ENCODE measurements around the gene APOOL.
"Not testable (repeated sequence)": the region's sequence is repeated elsewhere in the genome, so short reads cannot be mapped to it uniquely, and the experiment has no call there.

Gene APOOL, protein sequence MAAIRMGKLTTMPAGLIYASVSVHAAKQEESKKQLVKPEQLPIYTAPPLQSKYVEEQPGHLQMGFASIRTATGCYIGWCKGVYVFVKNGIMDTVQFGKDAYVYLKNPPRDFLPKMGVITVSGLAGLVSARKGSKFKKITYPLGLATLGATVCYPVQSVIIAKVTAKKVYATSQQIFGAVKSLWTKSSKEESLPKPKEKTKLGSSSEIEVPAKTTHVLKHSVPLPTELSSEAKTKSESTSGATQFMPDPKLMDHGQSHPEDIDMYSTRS

GRCh38 chrX:85003655-85004244 is at the start of gene APOOL:
APOOL (plus strand) TSS chrX:85003877; CDS start chrX:85003913, 36 bp downstream.
- in situ Hi-C loops (cut with HindIII; ENCODE audit: low sequenced_read_pairs) = no loop called here

DNA sequence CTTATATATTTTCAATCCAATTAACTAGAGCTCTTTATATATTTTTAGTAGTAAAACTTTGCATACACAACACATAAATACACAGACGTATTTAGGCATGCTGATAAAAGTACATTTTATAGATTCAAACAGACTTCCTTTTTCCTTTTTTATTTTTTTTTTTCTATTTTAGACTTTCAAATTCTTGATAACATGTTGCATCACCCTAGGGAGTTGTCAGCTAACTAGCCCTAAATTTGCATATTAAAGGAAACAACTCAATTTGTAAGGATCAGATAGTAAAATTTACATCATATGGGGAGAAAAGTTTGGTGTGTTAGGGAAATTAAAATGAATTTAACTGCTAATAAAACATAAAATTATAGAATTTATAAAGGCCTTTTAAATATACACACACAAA is 47.4 kb upstream of the APOOL start:
- in situ Hi-C loops (cut with HindIII; ENCODE audit: low sequenced_read_pairs) = no loop called here

DNA sequence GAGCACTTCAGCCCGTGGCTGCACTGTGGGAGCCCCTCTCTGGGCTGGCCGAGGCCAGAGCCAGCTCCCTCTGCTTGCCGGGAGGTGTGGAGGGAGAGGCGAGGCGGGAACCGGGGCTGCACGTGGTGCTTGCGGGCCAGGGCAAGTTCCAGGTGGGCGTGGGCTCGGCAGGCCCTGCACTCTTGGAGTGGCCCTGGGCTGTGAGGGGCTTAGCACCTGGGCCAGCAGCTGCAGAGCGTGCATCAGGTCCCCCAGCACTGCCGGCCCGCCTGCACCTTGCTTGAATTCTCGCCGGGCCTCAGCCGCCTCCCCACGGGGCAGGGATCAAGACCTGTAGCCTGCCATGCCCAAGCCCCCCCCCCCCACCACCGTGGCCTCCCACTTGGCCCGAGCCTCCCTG is 28.9 kb upstream of the APOOL start:
- in situ Hi-C loops (cut with HindIII; ENCODE audit: low sequenced_read_pairs) = no loop called here

DNA sequence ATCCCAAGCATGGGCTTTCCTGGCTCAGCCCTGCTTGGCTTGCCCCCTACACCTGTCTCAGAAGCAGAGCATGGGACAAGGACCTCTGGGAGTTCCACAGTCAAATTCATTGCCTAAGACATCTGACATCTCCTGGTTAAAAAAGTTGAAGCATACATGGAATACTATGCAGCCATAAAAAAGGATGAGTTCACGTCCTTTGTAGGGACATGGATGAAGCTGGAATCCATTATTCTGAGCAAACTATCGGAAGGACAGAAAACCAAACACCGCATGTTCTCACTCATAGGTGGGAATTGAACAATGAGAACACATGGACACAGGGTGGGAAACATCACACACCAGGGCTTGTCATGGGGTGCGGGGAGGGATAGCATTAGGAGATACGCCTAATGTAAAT is 11.9 kb upstream of the APOOL start:
- in situ Hi-C loops (cut with HindIII; ENCODE audit: low sequenced_read_pairs) = not testable (repeated sequence)

- in situ Hi-C loops (cut with HindIII; ENCODE audit: low sequenced_read_pairs) = no loop called here
Measured at GRCh38 chrX:84993150-84993549, 10.5 kb upstream of the APOOL start.

DNA sequence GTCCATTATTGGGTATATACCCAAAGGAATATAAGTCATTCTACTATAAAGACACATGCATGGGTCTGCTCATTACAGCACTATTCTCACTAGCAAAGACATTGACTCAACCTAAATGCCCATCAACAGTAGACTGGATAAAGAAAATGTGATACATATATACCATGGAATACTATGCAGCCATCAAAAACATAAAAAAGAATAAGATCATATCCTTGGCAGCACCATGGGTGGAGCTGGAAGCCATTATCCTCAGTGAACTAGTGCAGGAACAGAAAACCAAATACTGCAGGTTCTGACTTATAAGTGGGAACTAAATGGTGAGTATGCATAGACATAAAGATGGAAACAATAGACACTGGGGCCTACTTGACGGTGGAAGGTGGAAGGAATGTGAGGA is 2.3 kb upstream of the APOOL start:
- in situ Hi-C loops (cut with HindIII; ENCODE audit: low sequenced_read_pairs) = no loop called here

DNA sequence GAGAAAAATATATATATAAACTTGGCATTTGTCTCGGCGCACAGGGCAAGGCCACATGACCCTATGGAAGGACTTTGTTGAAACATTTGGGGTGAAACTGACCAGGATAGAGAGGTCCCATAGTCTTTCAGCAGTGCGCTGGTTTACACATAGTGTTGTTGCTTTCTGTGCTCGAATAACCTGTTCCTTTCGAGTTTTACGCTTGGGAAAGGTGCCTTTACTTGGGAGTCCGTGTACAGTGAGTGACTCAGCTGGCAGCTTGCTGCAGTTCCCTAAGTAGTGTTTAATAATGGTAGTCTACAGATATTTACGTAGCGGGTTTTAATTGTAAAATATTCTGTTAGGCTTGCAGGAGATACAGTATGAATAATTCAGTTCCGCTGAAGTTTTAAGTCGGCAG is 578 bp downstream of the APOOL start:
- in situ Hi-C loops (cut with HindIII; ENCODE audit: low sequenced_read_pairs) = no loop called here

- in situ Hi-C loops (cut with HindIII; ENCODE audit: low sequenced_read_pairs) = no loop called here
Measured at GRCh38 chrX:85012098-85012497, 8.4 kb downstream of the APOOL start.

GRCh38 chrX:85015351-85015750 is 11.7 kb downstream of the APOOL start:
- in situ Hi-C loops (cut with HindIII; ENCODE audit: low sequenced_read_pairs) = not testable (repeated sequence)

DNA sequence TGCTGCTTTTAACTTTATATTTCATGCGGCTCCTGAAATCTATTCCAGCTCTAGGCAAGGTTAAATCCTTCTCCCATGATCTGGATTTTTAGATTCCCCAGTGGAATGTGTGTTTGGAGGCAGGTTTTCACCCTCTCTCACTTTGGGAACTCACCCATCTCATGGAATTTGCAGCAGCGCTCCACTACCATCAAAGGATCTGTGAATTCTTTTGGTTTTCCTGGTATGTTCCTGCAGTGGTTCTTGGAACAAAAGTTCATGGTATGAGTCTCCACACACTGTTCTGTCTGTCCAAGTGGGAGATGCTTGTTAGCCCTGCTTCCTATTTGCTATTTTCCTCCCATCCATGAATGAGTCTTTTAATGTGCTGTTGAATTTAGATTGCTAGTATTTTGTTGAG is 14.0 kb downstream of the APOOL start:
- in situ Hi-C loops (cut with HindIII; ENCODE audit: low sequenced_read_pairs) = no loop called here

GRCh38 chrX:85018471-85018870 is 14.8 kb downstream of the APOOL start:
- in situ Hi-C loops (cut with HindIII; ENCODE audit: low sequenced_read_pairs) = no loop called here

GRCh38 chrX:85020216-85020615 is 16.5 kb downstream of the APOOL start:
- in situ Hi-C loops (cut with HindIII; ENCODE audit: low sequenced_read_pairs) = no loop called here

GRCh38 chrX:85024044-85024443 is 20.4 kb downstream of the APOOL start:
- in situ Hi-C loops (cut with HindIII; ENCODE audit: low sequenced_read_pairs) = no loop called here

GRCh38 chrX:85024562-85024961 is 20.9 kb downstream of the APOOL start:
- in situ Hi-C loops (cut with HindIII; ENCODE audit: low sequenced_read_pairs) = no loop called here

GRCh38 chrX:85026170-85026569 is 22.5 kb downstream of the APOOL start:
- in situ Hi-C loops (cut with HindIII; ENCODE audit: low sequenced_read_pairs) = no loop called here

DNA sequence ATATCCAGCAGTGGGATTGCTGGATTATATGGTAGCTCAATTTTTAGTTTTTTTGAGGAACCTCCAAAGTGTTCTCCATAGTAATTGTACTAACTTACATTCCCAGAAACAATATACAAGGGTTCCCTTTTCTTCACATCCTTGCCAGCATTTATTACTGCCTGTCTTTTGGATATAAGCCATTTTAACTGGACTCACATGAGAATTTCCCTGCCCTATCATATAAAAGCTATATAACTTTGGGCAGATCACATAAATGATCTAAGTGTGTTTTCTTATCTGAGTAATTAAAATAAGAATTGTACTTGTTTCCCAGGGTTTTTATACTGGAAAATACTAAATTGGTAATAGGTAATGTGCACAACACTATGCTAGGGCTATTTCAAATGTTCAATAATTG is 25.4 kb downstream of the APOOL start:
- in situ Hi-C loops (cut with HindIII; ENCODE audit: low sequenced_read_pairs) = no loop called here

DNA sequence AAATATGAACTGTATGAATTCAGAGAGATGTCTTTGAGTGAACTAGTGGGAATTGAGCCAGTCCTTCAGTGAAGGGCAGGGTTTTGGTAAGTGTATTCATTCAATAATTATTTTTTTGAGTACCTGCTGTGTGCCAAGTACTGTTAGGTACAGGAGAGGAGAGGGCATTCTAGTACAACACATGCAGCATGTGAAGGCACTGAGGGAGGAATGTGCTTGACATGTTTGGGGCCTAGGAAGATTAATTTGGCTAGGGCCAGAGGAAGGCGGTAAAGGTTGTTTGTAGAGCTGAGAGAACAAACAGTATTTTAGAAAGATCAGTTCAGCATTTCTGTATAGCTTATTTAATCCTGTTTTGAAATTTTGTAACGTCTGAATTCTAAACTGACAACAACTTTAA is 27.8 kb downstream of the APOOL start:
- in situ Hi-C loops (cut with HindIII; ENCODE audit: low sequenced_read_pairs) = no loop called here

DNA sequence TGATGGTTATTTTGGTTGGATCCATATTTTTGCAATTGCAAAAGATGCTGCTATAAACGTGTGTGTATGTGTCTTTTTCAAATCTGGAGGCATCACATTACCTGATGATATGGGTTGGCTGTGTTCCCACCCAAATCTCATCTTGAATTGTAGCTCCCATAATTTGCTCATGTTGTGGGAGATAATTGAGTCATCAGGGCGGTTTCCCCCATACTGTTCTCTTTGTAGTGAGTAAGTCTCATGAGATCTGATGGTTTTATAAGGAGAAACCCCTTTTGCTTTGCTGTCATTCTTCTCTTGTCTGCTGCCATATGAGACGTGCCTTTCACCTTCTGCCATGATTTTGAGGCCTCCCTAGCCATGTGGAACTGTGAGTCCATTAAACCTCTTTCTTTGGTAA is 33.4 kb downstream of the APOOL start:
- in situ Hi-C loops (cut with HindIII; ENCODE audit: low sequenced_read_pairs) = no loop called here

GRCh38 chrX:85051627-85052026 is 48.0 kb downstream of the APOOL start:
- in situ Hi-C loops (cut with HindIII; ENCODE audit: low sequenced_read_pairs) = no loop called here

DNA sequence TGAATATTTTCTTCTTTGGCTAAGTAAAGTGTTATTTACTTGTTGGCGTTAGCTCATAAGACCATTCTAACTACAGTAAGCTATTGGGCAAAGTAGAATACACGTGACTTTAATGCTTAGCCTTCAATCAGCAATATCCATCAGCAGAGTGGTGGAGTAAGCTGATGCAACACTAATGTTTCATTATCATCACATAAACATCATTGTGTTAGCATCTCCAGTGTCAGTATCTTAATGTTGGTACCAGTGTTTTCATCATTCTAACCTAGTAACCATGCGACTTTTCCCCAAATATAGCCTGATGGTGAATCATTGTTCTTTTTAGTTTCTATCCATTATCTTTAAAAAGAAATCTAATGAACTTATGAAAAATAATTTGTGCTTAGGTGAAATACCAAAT is 48.5 kb downstream of the APOOL start:
- in situ Hi-C loops (cut with HindIII; ENCODE audit: low sequenced_read_pairs) = no loop called here

- in situ Hi-C loops (cut with HindIII; ENCODE audit: low sequenced_read_pairs) = no loop called here
Measured at GRCh38 chrX:85052636-85053343, 49.1 kb downstream of the APOOL start.

DNA sequence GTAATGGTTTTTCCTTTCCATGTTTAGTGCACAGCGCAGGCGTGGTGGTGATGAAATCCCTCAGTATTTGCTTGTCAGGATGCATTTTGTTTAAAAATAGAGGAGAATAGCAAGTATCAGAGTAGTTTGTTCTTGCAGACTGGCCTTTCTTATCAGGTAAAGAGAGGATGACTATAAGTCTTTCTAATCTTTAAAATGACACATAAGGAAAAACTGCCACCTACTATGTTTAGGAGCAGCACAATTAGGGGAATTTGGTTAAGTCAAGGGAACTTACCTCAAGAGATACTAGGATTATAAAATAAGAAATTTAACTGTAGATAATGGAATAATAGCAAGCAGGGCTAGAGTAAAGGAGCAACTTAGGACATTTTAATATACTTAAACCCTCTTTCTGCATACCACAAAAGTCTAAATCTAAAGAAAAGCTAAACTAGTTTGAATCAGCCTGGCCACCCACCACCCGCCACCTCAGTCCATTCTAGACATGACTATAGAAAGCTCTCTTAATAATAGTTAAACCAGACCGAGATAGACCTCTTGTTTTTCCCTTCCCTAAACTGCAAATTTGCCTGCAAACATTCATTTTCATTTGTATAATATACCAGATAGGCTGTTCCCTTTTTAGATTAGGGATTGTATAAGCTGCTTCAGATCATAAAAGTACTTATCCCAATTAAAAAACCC is 62.0 kb downstream of the APOOL start:
- in situ Hi-C loops (cut with HindIII; ENCODE audit: low sequenced_read_pairs) = no loop called here

Data from endothelial cell of hepatic sinusoid (primary cell).